Left ventricle myocardium inferior (tissue), 1 donor: ENCODE measurements around the gene LDAH. TPM values are rescaled to one million over a fixed set of nuclear protein-coding genes. Genes with fewer than 3 reads are reported as not detected.

Experiments used
- DNase-seq: peaks from one replicate; pipeline ENCODE4 v3.0.0-alpha.2; 2020
- H3K27ac ChIP-seq: fragments of 200-600 bp; replicated peaks from 2 replicates; pipeline ENCODE4 v1.8.0; 2021
- H3K27me3 ChIP-seq: fragments of 200-600 bp; 2 replicates; pipeline ENCODE4 v1.8.0; 2021; ENCODE audit warnings: low read depth
- H3K36me3 ChIP-seq: fragments of 200-600 bp; 2 replicates; pipeline ENCODE4 v1.8.0; 2021
- H3K4me1 ChIP-seq: fragments of 200-600 bp; 2 replicates; pipeline ENCODE4 v1.8.0; 2021
- H3K4me3 ChIP-seq: fragments of 200-600 bp; 2 replicates; pipeline ENCODE4 v1.8.0; 2021; ENCODE audit warnings: mild to moderate bottlenecking, moderate library complexity
- H3K9me3 ChIP-seq: fragments of 200-600 bp; replicated peaks from 2 replicates; pipeline ENCODE4 v1.8.0; 2021
- intact Hi-C: fragments of 100-400 bp; cut with micrococcal nuclease; formaldehyde crosslinking; loops from one replicate; pipeline ENCODE4 v1.11.0; 2022
- total RNA-seq: library from RNA; stranded (reverse); fragmentation: NEBNext Ultra II Directional; extraction: Animal tissue kit (Norgen Biotek cat#: 25700); gene quantifications from one replicate; pipeline ENCODE4 v1.2.1, GENCODE V29; 2021
- TF ChIP-seq, protein P1 (sequence below): fragments of 200-600 bp; IDR thresholded peaks from 2 replicates; pipeline ENCODE4 v1.8.0; 2021; ENCODE audit warnings: antibody characterized with exemption, mild to moderate bottlenecking, borderline replicate concordance
- donor health status: DM: no; HTN: yes; CAD: no; lungs with severe emphysema.

The LDAH gene
- total RNA-seq, 1 donor from 2014 or later, result 8.5 TPM

DNA sequence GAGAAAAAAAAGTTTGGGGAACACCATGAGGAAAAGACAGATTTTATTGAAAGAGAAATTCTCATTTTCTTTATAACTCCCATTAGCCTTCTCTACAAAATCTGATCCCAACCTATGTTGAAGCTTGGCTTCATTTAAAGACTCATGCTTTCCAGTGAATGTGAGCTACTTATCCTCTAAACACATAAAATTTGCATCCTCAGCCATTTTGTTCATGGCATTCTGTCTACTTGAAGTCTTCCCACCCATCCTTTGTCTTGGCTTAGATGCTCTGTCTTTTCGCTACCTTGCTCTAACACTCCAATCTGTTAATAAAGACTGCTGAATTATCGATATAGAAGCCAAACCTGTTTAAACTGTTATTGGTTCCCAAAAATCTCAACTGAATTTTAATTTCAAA lies 116.7 kb downstream of the LDAH start:
- intact Hi-C loops, result no loop called here
- no peaks in the 10 kb centered on the region for H3K27me3 ChIP-seq
- no peak overlapping the region for H3K27ac ChIP-seq
- TF ChIP-seq, protein P1, sequence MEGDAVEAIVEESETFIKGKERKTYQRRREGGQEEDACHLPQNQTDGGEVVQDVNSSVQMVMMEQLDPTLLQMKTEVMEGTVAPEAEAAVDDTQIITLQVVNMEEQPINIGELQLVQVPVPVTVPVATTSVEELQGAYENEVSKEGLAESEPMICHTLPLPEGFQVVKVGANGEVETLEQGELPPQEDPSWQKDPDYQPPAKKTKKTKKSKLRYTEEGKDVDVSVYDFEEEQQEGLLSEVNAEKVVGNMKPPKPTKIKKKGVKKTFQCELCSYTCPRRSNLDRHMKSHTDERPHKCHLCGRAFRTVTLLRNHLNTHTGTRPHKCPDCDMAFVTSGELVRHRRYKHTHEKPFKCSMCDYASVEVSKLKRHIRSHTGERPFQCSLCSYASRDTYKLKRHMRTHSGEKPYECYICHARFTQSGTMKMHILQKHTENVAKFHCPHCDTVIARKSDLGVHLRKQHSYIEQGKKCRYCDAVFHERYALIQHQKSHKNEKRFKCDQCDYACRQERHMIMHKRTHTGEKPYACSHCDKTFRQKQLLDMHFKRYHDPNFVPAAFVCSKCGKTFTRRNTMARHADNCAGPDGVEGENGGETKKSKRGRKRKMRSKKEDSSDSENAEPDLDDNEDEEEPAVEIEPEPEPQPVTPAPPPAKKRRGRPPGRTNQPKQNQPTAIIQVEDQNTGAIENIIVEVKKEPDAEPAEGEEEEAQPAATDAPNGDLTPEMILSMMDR, result no peak
- H3K36me3 ChIP-seq, result no peaks in the 10 kb centered on the region
- no peaks in the 10 kb centered on the region for H3K4me1 ChIP-seq
- no peak overlapping the region for H3K4me3 ChIP-seq
- H3K9me3 ChIP-seq, result no peaks in the 10 kb centered on the region
- no peak for DNase-seq

DNA sequence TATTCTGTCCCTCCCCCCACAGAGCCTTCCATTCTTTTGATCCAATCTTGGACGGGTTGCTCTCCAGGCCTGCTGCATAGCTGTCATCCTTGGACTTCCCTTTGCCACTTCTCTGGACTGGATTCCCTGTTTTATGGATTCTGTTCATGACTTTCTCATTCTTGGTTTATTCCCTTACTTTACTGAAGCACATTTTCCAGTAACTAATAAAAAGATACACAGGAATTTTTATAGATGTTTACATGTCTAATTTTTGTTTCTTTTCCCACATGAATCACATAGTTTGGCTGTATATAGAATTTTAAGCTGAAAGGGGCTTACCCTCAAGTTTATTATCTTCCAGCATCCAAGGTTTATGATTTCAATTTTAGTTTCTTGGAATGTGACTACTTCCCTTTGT lies 118.0 kb downstream of the LDAH start:
- TF ChIP-seq, protein P1, result no peak
- intact Hi-C loops, result no loop called here

DNA sequence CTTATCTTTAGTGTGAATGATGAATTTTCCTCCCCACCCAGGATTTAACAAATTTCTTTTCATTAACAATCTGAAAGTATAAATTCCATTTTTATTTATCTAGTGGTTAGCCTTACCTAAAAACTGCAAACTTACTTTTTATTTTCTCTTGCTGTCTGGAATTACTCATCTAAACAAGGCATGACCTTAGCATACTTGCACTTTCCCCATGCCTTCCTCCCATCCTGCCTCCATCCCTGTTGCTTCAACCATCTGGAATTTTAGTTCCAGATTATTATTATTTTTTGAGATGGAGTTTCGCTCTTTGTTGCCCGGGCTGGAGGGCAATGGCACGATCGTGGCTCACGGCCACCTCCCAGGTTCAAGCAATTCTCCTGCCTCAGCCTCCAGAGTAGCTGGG lies 120.3 kb downstream of the LDAH start:
- no peaks in the 10 kb centered on the region for H3K27me3 ChIP-seq
- no peaks in the 10 kb centered on the region for H3K36me3 ChIP-seq
- peaks cover 13% of the 10 kb centered on the region for H3K4me1 ChIP-seq
- DNase-seq, result no peak
- no peaks in the 10 kb centered on the region for H3K9me3 ChIP-seq
- TF ChIP-seq, protein P1, result no peak
- H3K27ac ChIP-seq, result no peak overlapping the region
- intact Hi-C loops, result no loop called here
- H3K4me3 ChIP-seq, result no peak overlapping the region

More for the DNA sequence above, 118.0 kb downstream of the LDAH start:
- no peak for DNase-seq
- H3K27ac ChIP-seq, result no peak overlapping the region
- H3K9me3 ChIP-seq, result no peaks in the 10 kb centered on the region
- no peaks in the 10 kb centered on the region for H3K36me3 ChIP-seq
- H3K4me3 ChIP-seq, result no peak overlapping the region
- H3K4me1 ChIP-seq, result peaks cover under 1% of the 10 kb centered on the region
- H3K27me3 ChIP-seq, result no peaks in the 10 kb centered on the region

DNA sequence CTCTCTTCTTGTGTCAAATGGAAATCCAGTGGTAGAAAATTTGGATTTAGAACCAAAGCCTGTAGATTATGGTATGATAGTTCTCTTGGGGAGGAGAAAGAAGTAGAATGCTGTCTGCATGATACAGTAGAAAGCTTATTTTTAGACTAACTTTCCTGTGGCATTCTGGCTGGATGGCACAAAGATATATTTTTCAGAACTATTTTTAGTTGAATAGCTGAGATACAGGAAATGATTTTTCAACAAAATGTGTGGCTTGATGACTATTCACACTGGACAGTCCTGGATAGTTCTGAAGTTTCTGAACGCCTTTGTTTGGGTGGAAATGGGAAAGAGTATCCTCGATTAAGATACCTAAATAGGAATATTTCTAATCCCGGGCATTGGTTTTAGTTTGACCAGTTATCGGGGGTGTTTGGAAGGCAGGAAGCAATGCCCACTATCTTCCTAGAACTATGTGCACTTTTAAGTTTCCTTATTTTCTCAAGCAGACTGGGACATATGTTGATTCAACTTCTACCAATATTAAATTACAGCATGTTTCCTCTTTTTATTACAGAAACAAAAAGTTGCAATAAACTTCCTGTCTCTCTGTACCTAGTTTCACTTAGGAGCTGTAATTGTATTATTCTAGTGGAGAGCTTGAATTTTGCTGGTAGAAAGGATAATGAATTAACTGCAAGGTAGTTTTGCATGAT lies 123.8 kb downstream of the LDAH start:
- peak overlapping the region; percentile 24 for H3K4me3 ChIP-seq
- H3K27me3 ChIP-seq, result no peaks in the 10 kb centered on the region
- DNase-seq, result no peak
- TF ChIP-seq, protein P1, result no peak
- H3K9me3 ChIP-seq, result no peaks in the 10 kb centered on the region
- intact Hi-C loops, result no loop called here
- H3K36me3 ChIP-seq, result peaks cover 6% of the 10 kb centered on the region
- H3K27ac ChIP-seq, result peak overlapping the region; percentile 61
- H3K4me1 ChIP-seq, result peaks cover 13% of the 10 kb centered on the region

DNA sequence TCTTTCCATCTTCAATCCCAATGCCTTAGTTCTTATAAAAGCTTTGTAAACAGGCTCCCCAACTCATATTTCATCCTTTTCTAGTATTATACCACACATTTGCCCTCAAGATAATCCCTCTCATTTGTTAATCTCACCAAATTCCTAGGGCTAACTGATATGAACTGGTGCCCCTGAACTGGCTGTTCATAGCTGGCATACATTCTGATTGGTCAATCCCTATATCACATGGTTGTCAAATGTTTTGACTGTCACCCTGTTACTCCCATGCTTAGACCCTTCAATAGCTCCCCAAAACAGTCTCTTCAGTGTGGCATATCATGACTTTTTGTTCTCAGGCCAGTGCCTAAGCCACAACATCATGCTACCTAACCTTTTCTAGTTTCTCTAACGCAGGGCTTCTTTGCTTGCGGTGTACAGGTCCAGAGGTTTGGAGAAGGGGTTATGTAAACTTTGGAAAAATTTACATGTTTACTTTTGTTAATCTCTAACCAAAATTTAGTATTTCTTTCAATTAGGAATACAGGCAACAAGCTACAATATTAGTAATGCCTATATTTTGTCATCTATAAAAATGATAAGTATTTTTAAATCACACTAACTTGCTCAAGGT lies 125.5 kb downstream of the LDAH start:
- H3K27me3 ChIP-seq, result no peaks in the 10 kb centered on the region
- H3K27ac ChIP-seq, result no peak overlapping the region
- H3K36me3 ChIP-seq, result peaks cover 6% of the 10 kb centered on the region
- peaks cover 13% of the 10 kb centered on the region for H3K4me1 ChIP-seq
- no peaks in the 10 kb centered on the region for H3K9me3 ChIP-seq
- TF ChIP-seq, protein P1, result no peak
- H3K4me3 ChIP-seq, result no peak overlapping the region
- DNase-seq, result no peak
- intact Hi-C loops, result no loop called here
